ENCODE data around the gene TOR2A.

The TOR2A gene

GRCh38 chr9:127693697-127694096 lies 41.4 kb downstream of the TOR2A start:
- DNase-seq = no peak

GRCh38 chr9:127693143-127693542 lies 42.0 kb downstream of the TOR2A start:
- no peak for DNase-seq

GRCh38 chr9:127692071-127692470 lies 43.0 kb downstream of the TOR2A start:
- DNase-seq = no peak

GRCh38 chr9:127690735-127691134 lies 44.4 kb downstream of the TOR2A start:
- no peak for DNase-seq

- DNase-seq = no peak
Observed at GRCh38 chr9:127689329-127690000, 45.6 kb downstream of the TOR2A start.

- no peak for DNase-seq
Observed at GRCh38 chr9:127686461-127687393, 48.4 kb downstream of the TOR2A start.

GRCh38 chr9:127684576-127684975 lies 50.5 kb downstream of the TOR2A start:
- DNase-seq = no peak

- DNase-seq = no peak
Observed at GRCh38 chr9:127683723-127684122, 51.4 kb downstream of the TOR2A start.

- DNase-seq = no peak
Observed at GRCh38 chr9:127682351-127683136, 52.5 kb downstream of the TOR2A start.
